ENCODE measurements around the gene APOBEC3A.
"Not testable (repeated sequence)": the region's sequence is repeated elsewhere in the genome, so short reads cannot be mapped to it uniquely, and the experiment has no call there.

APOBEC3A gene

GRCh38 chr22:38987171-38987895, 29.9 kb downstream of the APOBEC3A start:
- TF ChIP-seq TSHZ2 (CRISPR knock-in tag; IDR thresholded peaks at IDR 0.05) (no peak), ZFP30 (CRISPR knock-in tag; IDR thresholded peaks at IDR 0.05) (no peak), TCF4 (CRISPR knock-in tag; IDR thresholded peaks at IDR 0.05; ENCODE audit: borderline replicate concordance) (no peak)
- ATAC-seq = no peak

- ATAC-seq = no peak
- TF ChIP-seq TSHZ2 (CRISPR knock-in tag; IDR thresholded peaks at IDR 0.05) = no peak
- no peak for TF ChIP-seq POU6F1 (CRISPR knock-in tag; IDR thresholded peaks at IDR 0.05; ENCODE audit: borderline replicate concordance, low read depth)
- no peak for TF ChIP-seq OSR1 (CRISPR knock-in tag; IDR thresholded peaks at IDR 0.05)
- no peak for TF ChIP-seq ESRRG (CRISPR knock-in tag; IDR thresholded peaks at IDR 0.05)
- TF ChIP-seq CSDC2 (CRISPR knock-in tag; IDR thresholded peaks at IDR 0.05) = no peak
- TF ChIP-seq SNAI2 (CRISPR knock-in tag; IDR thresholded peaks at IDR 0.05) = no peak
- no peak for TF ChIP-seq ZNF70 (CRISPR knock-in tag; IDR thresholded peaks at IDR 0.05)
- no peak for TF ChIP-seq RARB (CRISPR knock-in tag; IDR thresholded peaks at IDR 0.05)
- TF ChIP-seq PATZ1 (CRISPR knock-in tag; IDR thresholded peaks at IDR 0.05; ENCODE audit: borderline replicate concordance) = no peak
These were observed 32.1 kb downstream of the APOBEC3A start for GRCh38 chr22:38989466-38989865.

- ATAC-seq = not testable (repeated sequence)
These were observed 35.5 kb downstream of the APOBEC3A start for GRCh38 chr22:38992871-38993371.

- TF ChIP-seq ZNF70 (CRISPR knock-in tag; IDR thresholded peaks at IDR 0.05) = no peak
- no peak for TF ChIP-seq CSDC2 (CRISPR knock-in tag; IDR thresholded peaks at IDR 0.05)
- no peak for ATAC-seq
These were observed 38.7 kb downstream of the APOBEC3A start for GRCh38 chr22:38996105-38996504.

GRCh38 chr22:38997518-38997917, 40.1 kb downstream of the APOBEC3A start:
- no peak for TF ChIP-seq TCF4 (CRISPR knock-in tag; IDR thresholded peaks at IDR 0.05; ENCODE audit: borderline replicate concordance)
- no peak for TF ChIP-seq OSR1 (CRISPR knock-in tag; IDR thresholded peaks at IDR 0.05)
- TF ChIP-seq POU6F1 (CRISPR knock-in tag; IDR thresholded peaks at IDR 0.05; ENCODE audit: borderline replicate concordance, low read depth) = no peak
- TF ChIP-seq ZFP30 (CRISPR knock-in tag; IDR thresholded peaks at IDR 0.05) = no peak
- no peak for TF ChIP-seq ZNF8 (CRISPR knock-in tag; IDR thresholded peaks at IDR 0.05)
- no peak for TF ChIP-seq ESRRG (CRISPR knock-in tag; IDR thresholded peaks at IDR 0.05)
- TF ChIP-seq RARB (CRISPR knock-in tag; IDR thresholded peaks at IDR 0.05) = no peak
- TF ChIP-seq CSRNP3 (CRISPR knock-in tag; IDR thresholded peaks at IDR 0.05) = no peak
- no peak for TF ChIP-seq ZFP3 (CRISPR knock-in tag; IDR thresholded peaks at IDR 0.05)
- TF ChIP-seq ZNF70 (CRISPR knock-in tag; IDR thresholded peaks at IDR 0.05) = no peak
- no peak for TF ChIP-seq CSDC2 (CRISPR knock-in tag; IDR thresholded peaks at IDR 0.05)
- no peak for TF ChIP-seq ARNTL (CRISPR knock-in tag; IDR thresholded peaks at IDR 0.05; ENCODE audit: borderline replicate concordance, low read depth)
- no peak for TF ChIP-seq ZC3H10 (CRISPR knock-in tag; IDR thresholded peaks at IDR 0.05)
- TF ChIP-seq GLIS3 (CRISPR knock-in tag; IDR thresholded peaks at IDR 0.05) = no peak
- no peak for TF ChIP-seq CREB5 (CRISPR knock-in tag; IDR thresholded peaks at IDR 0.05; ENCODE audit: low read depth)
- no peak for TF ChIP-seq SNAI2 (CRISPR knock-in tag; IDR thresholded peaks at IDR 0.05)
- no peak for ATAC-seq

All from SK-N-SH treated with all-trans-retinoic acid at 6 μM for 48 hours (cell line).